Lung (tissue), 12 donors: Measurements from ENCODE around the gene NR2F1. TPM values are rescaled to one million over a fixed set of nuclear protein-coding genes. Genes with fewer than 3 reads are reported as not detected.

ENCODE experiments used
- ATAC-seq: fragments of 200-7000 bp; cut with Tn5 transposase; one replicate; pipeline ENCODE4 v1.9.1; 2020; ENCODE audit warnings: moderate number of reproducible peaks; ENCODE audit not compliant: insufficient read depth, low FRiP score
- DNase-seq, 3 donors: peaks; one replicate each; pipeline ENCODE4 v3.0.0-alpha.2; 2013 to 2017
- H3K27ac ChIP-seq, 2 donors: one replicate each; pipeline ENCODE4 v1.5.1; 2013; ENCODE audit warnings: mild to moderate bottlenecking in 2 of 2, moderate library complexity in 2 of 2, control low read depth in 1 of 2, inconsistent platforms in 1 of 2, low read depth in 1 of 2, low read length in 1 of 2
- H3K27me3 ChIP-seq, 3 donors: one replicate each; pipeline ENCODE4 v1.5.1; 2013; ENCODE audit warnings: low read length in 2 of 3; ENCODE audit not compliant: control insufficient read depth in 3 of 3, insufficient read depth in 3 of 3
- H3K36me3 ChIP-seq, 4 donors: one replicate each; pipeline ENCODE4 v1.5.1; 2013; ENCODE audit warnings: low read length in 4 of 4, mild to moderate bottlenecking in 1 of 4, moderate library complexity in 1 of 4; ENCODE audit not compliant: control insufficient read depth in 4 of 4, insufficient read depth in 4 of 4
- H3K4me1 ChIP-seq, 5 donors: one replicate each; pipeline ENCODE4 v1.5.1; 2013; ENCODE audit warnings: low read length in 5 of 5, mild to moderate bottlenecking in 2 of 5, moderate library complexity in 1 of 5; ENCODE audit not compliant: control insufficient read depth in 5 of 5, insufficient read depth in 5 of 5
- H3K4me3 ChIP-seq: one replicate; pipeline ENCODE4 v1.5.1; 2013; ENCODE audit warnings: mild to moderate bottlenecking, control low read depth, moderate library complexity
- H3K9ac ChIP-seq, 2 donors: one replicate each; pipeline ENCODE4 v1.5.1; 2013; ENCODE audit warnings: low read length in 2 of 2, control low read depth in 1 of 2; ENCODE audit not compliant: insufficient read depth in 1 of 2
- H3K9me3 ChIP-seq, 4 donors: one replicate each; pipeline ENCODE4 v1.5.1; 2013; ENCODE audit warnings: low read length in 3 of 4, mild to moderate bottlenecking in 1 of 4, moderate library complexity in 1 of 4; ENCODE audit not compliant: control insufficient read depth in 4 of 4, insufficient read depth in 3 of 4
- CTCF ChIP-seq: IDR thresholded peaks from 2 replicates; pipeline ENCODE4 v1.5.1; 2012; ENCODE audit warnings: mild to moderate bottlenecking; ENCODE audit errors: control extremely low read depth, extremely low read depth
- WGBS, 2 donors: extraction: QIAGEN DNeasy Blood & Tissue Kit; methylation state at CpG; one replicate each; pipeline ENCODE4 v1.1.7; 2013; 5-methylcytosine and 5-hydroxymethylcytosine counted together
- polyA plus RNA-seq, 2 donors: library from polyadenylated mRNA; stranded (reverse); fragments of 200-250 nt; gene quantifications; one replicate each; pipeline ENCODE4 v1.2.1, GENCODE V29; 2013
- total RNA-seq, 2 donors: library from RNA; depleted of rRNA in 1 of 2; stranded (reverse); fragments of >200 nt in 1 of 2; gene quantifications; one replicate each; pipeline ENCODE4 v1.2.1, GENCODE V29; 2014 to 2021
- donor health status: control.
- donor health status: control.
- donor health status: Bipolar disorder and iron deficiency.
- donor health status: healthy.
- donor health status: DM: yes; HTN: yes; CAD: no.

NR2F1 gene
- total and polyA plus RNA-seq, 4 donors = 15.2 to 104 (median 58.3) TPM

GRCh38 chr5:93587597-93588351, 4.8 kb downstream of the NR2F1 start:
- DNase-seq (peak; percentile 55 to 68 (median 62)), ATAC-seq (no peak)
- H3K36me3 ChIP-seq = peaks cover 0 to 60% (median 18%) of the 10 kb centered on the region in 4 donors
- H3K4me3 ChIP-seq = peak overlapping the region; percentile 48
- H3K9ac ChIP-seq = peak overlapping the region; percentile 63 to 99
- peaks cover 0 to 45% (median 4%) of the 10 kb centered on the region in 3 donors for H3K27me3 ChIP-seq
- TF ChIP-seq CTCF = no peak
- H3K9me3 ChIP-seq = peaks cover 0 to 11% (median 0%) of the 10 kb centered on the region in 4 donors
- peak overlapping the region in 1 of 2 donors; percentile 75 for H3K27ac ChIP-seq
- 11 to 15% methylated on average over 59 of the region's 59 CpGs for WGBS, 2 donors
- H3K4me1 ChIP-seq = peaks cover 0 to 34% (median 11%) of the 10 kb centered on the region in 5 donors

GRCh38 chr5:93588352-93589151, 5.5 kb downstream of the NR2F1 start:
- DNase-seq = peak; percentile 61 to 67 (median 62)
- H3K4me1 ChIP-seq = peaks cover 0 to 42% (median 11%) of the 10 kb centered on the region in 5 donors
- no peak for TF ChIP-seq CTCF
- peak overlapping the region in 1 of 2 donors; percentile 75 for H3K27ac ChIP-seq
- peak overlapping the region; percentile 63 to 100 for H3K9ac ChIP-seq
- ATAC-seq = no peak
- peaks cover 0 to 13% (median 0%) of the 10 kb centered on the region in 4 donors for H3K9me3 ChIP-seq
- H3K36me3 ChIP-seq = peaks cover 0 to 65% (median 21%) of the 10 kb centered on the region in 4 donors
- 14 to 23% methylated on average over 54 to 78 of the region's 78 CpGs for WGBS, 2 donors
- H3K4me3 ChIP-seq = peak overlapping the region; percentile 48
- peaks cover 0 to 45% (median 4%) of the 10 kb centered on the region in 3 donors for H3K27me3 ChIP-seq

GRCh38 chr5:93589152-93589828, 6.3 kb downstream of the NR2F1 start:
- WGBS, 2 donors = 53 to 73% methylated on average over 6 of the region's 6 CpGs
- Histone ChIP-seq H3K36me3 (peaks cover 0 to 64% (median 23%) of the 10 kb centered on the region in 4 donors), H3K4me1 (peaks cover 0 to 49% (median 9%) of the 10 kb centered on the region in 5 donors), H3K9me3 (peaks cover 0 to 13% (median 0%) of the 10 kb centered on the region in 4 donors), H3K27me3 (peaks cover 0 to 50% (median 4%) of the 10 kb centered on the region in 3 donors), H3K9ac (peak overlapping the region; percentile 20 to 100), H3K27ac (no peak overlapping the region), H3K4me3 (no peak overlapping the region)
- ATAC-seq (no peak), DNase-seq (peak in 1 of 3 donors; percentile 69)
- no peak for TF ChIP-seq CTCF
